CD4-positive, alpha-beta T cell (primary cell): ENCODE results near the gene PGS1. TPM values are rescaled to one million over a fixed set of nuclear protein-coding genes. Genes with fewer than 3 reads are reported as not detected.

Source experiments
- ATAC-seq: fragments of 200-7000 bp; cut with Tn5 transposase; one replicate; pipeline ENCODE4 v1.10.0; 2022; ENCODE audit warnings: mild to moderate bottlenecking; ENCODE audit not compliant: poor library complexity
- CTCF ChIA-PET: fragments of 350-600 bp; sonication (Branson Sonifier 250); formaldehyde crosslinking; loops from one replicate; lab custom pipeline; 2021; ENCODE audit warnings: antibody characterized with exemption, inconsistent platforms; lab: Charles Lee
- POLR2A ChIA-PET: fragments of 350-600 bp; sonication (Branson Sonifier 250); formaldehyde crosslinking; loops from one replicate; lab custom pipeline; 2021; ENCODE audit warnings: antibody characterized with exemption, inconsistent platforms; lab: Charles Lee
- DNase-seq, 14 experiments: peaks; one replicate each; pipeline ENCODE4 v3.0.0-alpha.2; 2013 to 2020; ENCODE audit warnings: mixed read lengths in 2 of 14
- H3K27ac ChIP-seq, 2 donors: one replicate each; pipeline versions ENCODE4 v1.5.1 to v1.7.0; 2013; ENCODE audit warnings: low read length in 2 of 2, low read depth in 1 of 2, mild to moderate bottlenecking in 1 of 2
- H3K27me3 ChIP-seq, 2 experiments: 1 replicate in 1 of 2; 2 replicates in 1 of 2; pipeline versions ENCODE4 v1.6.1 to v1.7.0; 2013; ENCODE audit warnings: low read length in 2 of 2, control low read depth in 1 of 2, mild to moderate bottlenecking in 1 of 2, moderate library complexity in 1 of 2; ENCODE audit not compliant: insufficient read depth in 2 of 2, control insufficient read depth in 1 of 2
- H3K36me3 ChIP-seq: one replicate; pipeline ENCODE4 v1.6.1; 2013; ENCODE audit warnings: low read length, control low read depth; ENCODE audit not compliant: insufficient read depth
- H3K4me1 ChIP-seq: one replicate; pipeline ENCODE4 v1.6.1; 2013; ENCODE audit warnings: low read length, control low read depth; ENCODE audit not compliant: insufficient read depth
- H3K4me3 ChIP-seq: one replicate; pipeline ENCODE4 v1.5.1; 2013; ENCODE audit warnings: mild to moderate bottlenecking, low read length, moderate library complexity
- H3K9me3 ChIP-seq, 2 experiments: 1 replicate in 1 of 2; 2 replicates in 1 of 2; pipeline versions ENCODE4 v1.6.1 to v1.7.0; 2013; ENCODE audit warnings: low read length in 2 of 2, mild to moderate bottlenecking in 2 of 2, control low read depth in 1 of 2, moderate library complexity in 1 of 2; ENCODE audit not compliant: control insufficient read depth in 1 of 2, insufficient read depth in 1 of 2
- H3K27ac Mint-ChIP-seq: one replicate; pipeline ENCODE4 v1.8.0; 2020; ENCODE audit warnings: mixed read lengths
- H3K27me3 Mint-ChIP-seq: one replicate; pipeline ENCODE4 v1.8.0; 2021; ENCODE audit warnings: mixed read lengths
- H3K36me3 Mint-ChIP-seq: one replicate; pipeline ENCODE4 v1.8.0; 2021; ENCODE audit warnings: low read depth, mixed read lengths
- H3K4me1 Mint-ChIP-seq: one replicate; pipeline ENCODE4 v1.8.0; 2021; ENCODE audit warnings: low read depth, mixed read lengths
- H3K4me3 Mint-ChIP-seq: one replicate; pipeline ENCODE4 v1.8.0; 2020; ENCODE audit warnings: mild to moderate bottlenecking, mixed read lengths
- H3K9me3 Mint-ChIP-seq: one replicate; pipeline ENCODE4 v1.8.0; 2020; ENCODE audit warnings: mixed read lengths
- intact Hi-C, 2 experiments: fragments of 100-400 bp; cut with DNase I in 1 of 2; cut with micrococcal nuclease in 1 of 2; formaldehyde crosslinking; loops; one replicate each; pipeline versions ENCODE4 v1.15.1 to v1.9.0; 2023 to 2025; cut with DNase I, micrococcal nuclease
- total RNA-seq, 174 experiments: library from RNA in 2 of 174; stranded (reverse) in 2 of 174; gene quantifications; one replicate each; pipeline ENCODE4 v1.2.3 and lab custom pipeline; 2021 to 2026
- TF ChIP-seq, protein P1 (sequence below): fragments of 200-600 bp; IDR thresholded peaks from one replicate; pipeline ENCODE4 v1.8.0; 2022; ENCODE audit warnings: antibody characterized with exemption, mild to moderate bottlenecking

Gene PGS1
- total RNA-seq, 2 experiments from 2014 or later = 40.9 to 45.3 TPM

DNA sequence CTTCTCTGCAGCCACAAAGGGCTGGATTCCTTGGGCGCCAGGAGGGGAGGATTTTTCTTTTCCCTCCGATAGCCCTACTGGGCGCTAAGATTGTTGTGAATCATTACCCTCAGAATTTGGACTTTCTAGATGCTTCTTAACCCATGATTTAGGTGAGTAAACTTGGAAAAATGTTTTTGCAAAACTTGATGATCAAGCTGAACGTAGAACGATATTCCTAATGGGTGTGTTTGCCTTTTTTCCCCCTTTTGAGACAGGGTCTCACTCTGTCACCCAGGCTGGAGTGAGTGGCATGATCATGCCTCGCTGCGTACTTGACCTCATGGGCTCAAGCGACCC is 43.8 kb downstream of the PGS1 start:
- DNase-seq = no peak
- peak overlapping the region; percentile 37 for H3K27ac Mint-ChIP-seq
- TF ChIP-seq, protein P1, sequence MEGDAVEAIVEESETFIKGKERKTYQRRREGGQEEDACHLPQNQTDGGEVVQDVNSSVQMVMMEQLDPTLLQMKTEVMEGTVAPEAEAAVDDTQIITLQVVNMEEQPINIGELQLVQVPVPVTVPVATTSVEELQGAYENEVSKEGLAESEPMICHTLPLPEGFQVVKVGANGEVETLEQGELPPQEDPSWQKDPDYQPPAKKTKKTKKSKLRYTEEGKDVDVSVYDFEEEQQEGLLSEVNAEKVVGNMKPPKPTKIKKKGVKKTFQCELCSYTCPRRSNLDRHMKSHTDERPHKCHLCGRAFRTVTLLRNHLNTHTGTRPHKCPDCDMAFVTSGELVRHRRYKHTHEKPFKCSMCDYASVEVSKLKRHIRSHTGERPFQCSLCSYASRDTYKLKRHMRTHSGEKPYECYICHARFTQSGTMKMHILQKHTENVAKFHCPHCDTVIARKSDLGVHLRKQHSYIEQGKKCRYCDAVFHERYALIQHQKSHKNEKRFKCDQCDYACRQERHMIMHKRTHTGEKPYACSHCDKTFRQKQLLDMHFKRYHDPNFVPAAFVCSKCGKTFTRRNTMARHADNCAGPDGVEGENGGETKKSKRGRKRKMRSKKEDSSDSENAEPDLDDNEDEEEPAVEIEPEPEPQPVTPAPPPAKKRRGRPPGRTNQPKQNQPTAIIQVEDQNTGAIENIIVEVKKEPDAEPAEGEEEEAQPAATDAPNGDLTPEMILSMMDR = no peak
- H3K27me3 Mint-ChIP-seq = no peaks in the 10 kb centered on the region
- CTCF ChIA-PET = interaction anchor here (0.6 to 3.3 kb wide), 21 partner anchors 10 to 382 kb away, joined by 3 to 40 read pairs (median 5); partner anchors contain the start of genes PGS1 and SOCS3
- no peak for ATAC-seq
- H3K4me3 Mint-ChIP-seq = no peak overlapping the region
- H3K36me3 Mint-ChIP-seq = peaks cover 70% of the 10 kb centered on the region
- H3K9me3 Mint-ChIP-seq = no peaks in the 10 kb centered on the region
- H3K4me3 ChIP-seq = no peak overlapping the region
- POLR2A ChIA-PET = interaction anchor here (1.0 to 2.6 kb wide), 4 partner anchors 62 to 244 kb away, joined by 3 to 24 read pairs (median 5); partner anchors contain the start of gene SOCS3
- no peaks in the 10 kb centered on the region for H3K27me3 ChIP-seq
- H3K4me1 ChIP-seq = peaks cover 13% of the 10 kb centered on the region
- H3K9me3 ChIP-seq = no peaks in the 10 kb centered on the region
- no peak overlapping the region for H3K27ac ChIP-seq
- H3K36me3 ChIP-seq = peaks cover 87% of the 10 kb centered on the region
- intact Hi-C loops = loop anchor here (1.0 to 10.0 kb wide), 8 partner anchors 40 to 407 kb away; partner anchors contain the start of genes SOCS3 (in 2 of the 2) and TMC6 (in 1 of the 2)
- H3K4me1 Mint-ChIP-seq = peaks cover 25% of the 10 kb centered on the region

- intact Hi-C loops = loop anchor here (1.0 to 10.0 kb wide), 8 partner anchors 41 to 408 kb away; partner anchors contain the start of genes SOCS3 (in 2 of the 2) and TMC6 (in 1 of the 2)
- Histone ChIP-seq H3K4me1 (peaks cover 12% of the 10 kb centered on the region), H3K27ac (no peak overlapping the region), H3K9me3 (no peaks in the 10 kb centered on the region), H3K4me3 (no peak overlapping the region), H3K27me3 (no peaks in the 10 kb centered on the region), H3K36me3 (peaks cover 86% of the 10 kb centered on the region)
- Mint-ChIP-seq H3K4me1 (peaks cover 20% of the 10 kb centered on the region), H3K36me3 (peaks cover 66% of the 10 kb centered on the region), H3K9me3 (no peaks in the 10 kb centered on the region), H3K27me3 (no peaks in the 10 kb centered on the region), H3K4me3 (no peak overlapping the region), H3K27ac (no peak overlapping the region)
- ChIA-PET CTCF (interaction anchor here (1.2 to 3.3 kb wide), 9 partner anchors 41 to 338 kb away, joined by 4 to 40 read pairs (median 10); partner anchors contain the start of gene SOCS3), POLR2A (interaction anchor here (1.2 to 2.6 kb wide), 2 partner anchors 80 to 172 kb away, joined by 3 to 24 read pairs; no protein-coding TSS in a partner anchor)
- TF ChIP-seq, protein P1 = no peak
- DNase-seq (no peak), ATAC-seq (no peak)
These were observed 44.6 kb downstream of the PGS1 start for GRCh38 chr17:78422872-78423588.

DNA sequence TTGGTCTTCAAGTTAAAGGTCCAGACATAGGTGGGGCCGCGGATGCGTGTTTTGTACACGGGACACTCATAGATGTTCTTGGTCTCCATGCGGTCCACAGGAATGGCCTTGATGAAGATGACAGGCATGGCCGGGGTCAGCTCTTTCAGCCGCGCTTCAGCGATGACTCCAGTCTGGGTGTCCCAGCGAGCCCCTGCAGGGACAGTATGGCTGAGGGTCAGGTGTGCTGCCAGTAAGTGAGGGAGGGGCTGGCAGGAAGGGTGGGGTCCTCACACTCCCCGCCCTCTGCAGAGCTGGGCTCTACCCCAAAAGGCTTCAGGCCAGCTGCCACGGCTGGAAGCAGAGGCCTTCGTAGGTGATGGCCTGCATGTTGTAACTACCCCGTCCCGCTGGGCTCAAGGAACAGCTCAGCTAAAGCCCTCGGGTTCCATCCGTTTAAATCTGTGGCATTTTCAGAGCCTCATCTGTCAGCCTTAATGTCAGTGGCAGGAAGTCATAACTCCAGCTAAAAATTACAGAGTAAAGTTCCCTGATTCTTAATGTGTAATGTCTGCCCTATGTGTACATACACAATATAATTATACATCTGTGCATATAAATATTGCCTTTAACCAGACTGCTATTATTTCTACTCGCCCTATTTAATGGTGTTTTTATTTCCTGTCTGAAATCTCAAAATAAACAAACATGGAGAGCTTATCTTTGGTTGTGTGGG is 45.7 kb downstream of the PGS1 start:
- no peak for DNase-seq
- no peak overlapping the region for H3K4me3 ChIP-seq
- Mint-ChIP-seq H3K4me1 (peaks cover 16% of the 10 kb centered on the region), H3K9me3 (no peaks in the 10 kb centered on the region), H3K27ac (no peak overlapping the region), H3K27me3 (no peaks in the 10 kb centered on the region), H3K4me3 (no peak overlapping the region), H3K36me3 (peaks cover 66% of the 10 kb centered on the region)
- POLR2A ChIA-PET = no interaction called here
- no peaks in the 10 kb centered on the region for H3K27me3 ChIP-seq
- CTCF ChIA-PET = interaction anchor here (0.8 kb wide), 1 partner anchor 64 kb away, joined by 3 read pairs; no protein-coding TSS in a partner anchor
- H3K27ac ChIP-seq = no peak overlapping the region
- H3K9me3 ChIP-seq = no peaks in the 10 kb centered on the region
- peaks cover 12% of the 10 kb centered on the region for H3K4me1 ChIP-seq
- H3K36me3 ChIP-seq = peaks cover 80% of the 10 kb centered on the region
- TF ChIP-seq, protein P1 = no peak
- intact Hi-C loops = loop anchor here (5.0 to 10.0 kb wide), 4 partner anchors 42 to 409 kb away; partner anchors contain the start of gene TMC6 (in 1 of the 2)
- no peak for ATAC-seq
